Measurements from ENCODE around the gene ENOPH1.

ENOPH1 gene

GRCh38 chr4:82501154-82501442 is 70.7 kb downstream of the ENOPH1 start:
- Histone ChIP-seq H3K18ac (ENCODE audit: low read length) (no peak overlapping the region), H3K79me2 (ENCODE audit: control insufficient read depth, insufficient read depth, low read length, poor library complexity) (no peaks in the 10 kb centered on the region), H2BK5ac (ENCODE audit: low read depth, low read length, poor library complexity) (no peak overlapping the region), H3K14ac (ENCODE audit: low read length) (no peak overlapping the region), H3K9me3 (ENCODE audit: insufficient read depth, low read depth, low read length) (no peaks in the 10 kb centered on the region), H3K4me2 (ENCODE audit: low read length) (no peak overlapping the region), H3K4me1 (ENCODE audit: control insufficient read depth in 1 of 2, insufficient read depth in 2 of 2, low read length in 2 of 2) (no peaks in the 10 kb centered on the region), H3K36me3 (ENCODE audit: control insufficient read depth in 1 of 2, insufficient read depth in 2 of 2, low read length in 2 of 2) (no peaks in the 10 kb centered on the region), H3K79me1 (ENCODE audit: low read length) (no peaks in the 10 kb centered on the region), H2BK12ac (ENCODE audit: low read length) (no peak overlapping the region), H4K12ac (ENCODE audit: low read depth, low read length) (no peak overlapping the region), H4K91ac (ENCODE audit: low read depth, low read length) (no peak overlapping the region), H3K4me3 (ENCODE audit: low read depth, low read length) (no peak overlapping the region), H2AFZ (ENCODE audit: insufficient read depth, low read length, poor library complexity) (no peak overlapping the region), H2BK120ac (ENCODE audit: insufficient read depth, low read length, poor library complexity) (no peak overlapping the region), H3K9ac (ENCODE audit: low read length) (no peak overlapping the region), H3K27me3 (ENCODE audit: insufficient read depth, low read length) (no peaks in the 10 kb centered on the region), H3K27ac (ENCODE audit: low read depth, low read length) (no peak overlapping the region), H2AK5ac (ENCODE audit: low read length) (no peak overlapping the region), H3K4ac (ENCODE audit: low read depth, low read length) (no peak overlapping the region), H4K8ac (ENCODE audit: low read depth, low read length) (no peak overlapping the region), H3K23ac (ENCODE audit: low read length) (no peak overlapping the region)
- no peak for DNase-seq
- WGBS (ENCODE audit: extremely low coverage, insufficient coverage, insufficient read length), result no CpG with 5 or more reads among the region's 2 CpGs

- Histone ChIP-seq H3K79me2 (ENCODE audit: control insufficient read depth, insufficient read depth, low read length, poor library complexity) (no peaks in the 10 kb centered on the region), H3K4ac (ENCODE audit: low read depth, low read length) (no peak overlapping the region), H3K9me3 (ENCODE audit: insufficient read depth, low read depth, low read length) (no peaks in the 10 kb centered on the region), H4K8ac (ENCODE audit: low read depth, low read length) (no peak overlapping the region), H2AFZ (ENCODE audit: insufficient read depth, low read length, poor library complexity) (no peak overlapping the region), H3K4me2 (ENCODE audit: low read length) (no peak overlapping the region), H2AK5ac (ENCODE audit: low read length) (no peak overlapping the region), H3K79me1 (ENCODE audit: low read length) (no peaks in the 10 kb centered on the region), H3K23ac (ENCODE audit: low read length) (no peak overlapping the region), H2BK5ac (ENCODE audit: low read depth, low read length, poor library complexity) (no peak overlapping the region), H4K12ac (ENCODE audit: low read depth, low read length) (no peak overlapping the region), H3K27me3 (ENCODE audit: insufficient read depth, low read length) (no peaks in the 10 kb centered on the region), H3K4me1 (ENCODE audit: control insufficient read depth in 1 of 2, insufficient read depth in 2 of 2, low read length in 2 of 2) (no peaks in the 10 kb centered on the region), H3K36me3 (ENCODE audit: control insufficient read depth in 1 of 2, insufficient read depth in 2 of 2, low read length in 2 of 2) (no peaks in the 10 kb centered on the region), H3K27ac (ENCODE audit: low read depth, low read length) (no peak overlapping the region), H4K91ac (ENCODE audit: low read depth, low read length) (no peak overlapping the region), H3K14ac (ENCODE audit: low read length) (no peak overlapping the region), H2BK120ac (ENCODE audit: insufficient read depth, low read length, poor library complexity) (no peak overlapping the region), H2BK12ac (ENCODE audit: low read length) (no peak overlapping the region), H3K9ac (ENCODE audit: low read length) (no peak overlapping the region), H3K4me3 (ENCODE audit: low read depth, low read length) (no peak overlapping the region), H3K18ac (ENCODE audit: low read length) (no peak overlapping the region)
- no peak for DNase-seq
Measured at GRCh38 chr4:82508011-82508410, 77.6 kb downstream of the ENOPH1 start.

GRCh38 chr4:82508806-82509428 is 78.5 kb downstream of the ENOPH1 start:
- Histone ChIP-seq H2AK5ac (ENCODE audit: low read length) (no peak overlapping the region), H2BK5ac (ENCODE audit: low read depth, low read length, poor library complexity) (no peak overlapping the region), H3K14ac (ENCODE audit: low read length) (no peak overlapping the region), H3K4me3 (ENCODE audit: low read depth, low read length) (no peak overlapping the region), H2BK12ac (ENCODE audit: low read length) (no peak overlapping the region), H4K8ac (ENCODE audit: low read depth, low read length) (no peak overlapping the region), H3K79me1 (ENCODE audit: low read length) (no peaks in the 10 kb centered on the region), H3K4me2 (ENCODE audit: low read length) (no peak overlapping the region), H4K12ac (ENCODE audit: low read depth, low read length) (no peak overlapping the region), H3K9ac (ENCODE audit: low read length) (no peak overlapping the region), H3K79me2 (ENCODE audit: control insufficient read depth, insufficient read depth, low read length, poor library complexity) (no peaks in the 10 kb centered on the region), H3K4ac (ENCODE audit: low read depth, low read length) (no peak overlapping the region), H3K9me3 (ENCODE audit: insufficient read depth, low read depth, low read length) (no peaks in the 10 kb centered on the region), H3K27me3 (ENCODE audit: insufficient read depth, low read length) (no peaks in the 10 kb centered on the region), H3K36me3 (ENCODE audit: control insufficient read depth in 1 of 2, insufficient read depth in 2 of 2, low read length in 2 of 2) (no peaks in the 10 kb centered on the region), H4K91ac (ENCODE audit: low read depth, low read length) (no peak overlapping the region), H3K18ac (ENCODE audit: low read length) (no peak overlapping the region), H2BK120ac (ENCODE audit: insufficient read depth, low read length, poor library complexity) (no peak overlapping the region), H3K27ac (ENCODE audit: low read depth, low read length) (no peak overlapping the region), H2AFZ (ENCODE audit: insufficient read depth, low read length, poor library complexity) (no peak overlapping the region), H3K23ac (ENCODE audit: low read length) (no peak overlapping the region), H3K4me1 (ENCODE audit: control insufficient read depth in 1 of 2, insufficient read depth in 2 of 2, low read length in 2 of 2) (no peaks in the 10 kb centered on the region)
- no CpG with 5 or more reads among the region's 5 CpGs for WGBS (ENCODE audit: extremely low coverage, insufficient coverage, insufficient read length)
- DNase-seq, result no peak

- Histone ChIP-seq H3K4me1 (ENCODE audit: control insufficient read depth in 1 of 2, insufficient read depth in 2 of 2, low read length in 2 of 2) (no peaks in the 10 kb centered on the region), H2AFZ (ENCODE audit: insufficient read depth, low read length, poor library complexity) (no peak overlapping the region), H3K79me2 (ENCODE audit: control insufficient read depth, insufficient read depth, low read length, poor library complexity) (no peaks in the 10 kb centered on the region), H2BK5ac (ENCODE audit: low read depth, low read length, poor library complexity) (no peak overlapping the region), H3K9ac (ENCODE audit: low read length) (no peak overlapping the region), H3K18ac (ENCODE audit: low read length) (no peak overlapping the region), H3K79me1 (ENCODE audit: low read length) (no peaks in the 10 kb centered on the region), H2AK5ac (ENCODE audit: low read length) (no peak overlapping the region), H4K12ac (ENCODE audit: low read depth, low read length) (no peak overlapping the region), H3K4ac (ENCODE audit: low read depth, low read length) (no peak overlapping the region), H3K14ac (ENCODE audit: low read length) (no peak overlapping the region), H3K9me3 (ENCODE audit: insufficient read depth, low read depth, low read length) (peaks cover 1% of the 10 kb centered on the region), H3K27me3 (ENCODE audit: insufficient read depth, low read length) (no peaks in the 10 kb centered on the region), H3K36me3 (ENCODE audit: control insufficient read depth in 1 of 2, insufficient read depth in 2 of 2, low read length in 2 of 2) (no peaks in the 10 kb centered on the region), H2BK120ac (ENCODE audit: insufficient read depth, low read length, poor library complexity) (no peak overlapping the region), H3K27ac (ENCODE audit: low read depth, low read length) (no peak overlapping the region), H3K23ac (ENCODE audit: low read length) (no peak overlapping the region), H4K91ac (ENCODE audit: low read depth, low read length) (no peak overlapping the region), H3K4me2 (ENCODE audit: low read length) (no peak overlapping the region), H2BK12ac (ENCODE audit: low read length) (no peak overlapping the region), H3K4me3 (ENCODE audit: low read depth, low read length) (no peak overlapping the region), H4K8ac (ENCODE audit: low read depth, low read length) (no peak overlapping the region)
- WGBS (ENCODE audit: extremely low coverage, insufficient coverage, insufficient read length), result no CpG with 5 or more reads among the region's 3 CpGs
- no peak for DNase-seq
Measured at GRCh38 chr4:82510216-82510615, 79.8 kb downstream of the ENOPH1 start.

Data from trophoblast cell (in vitro differentiated cells and primary cell).